Upper lobe of right lung (tissue), 1 donor: Measurements from ENCODE around the gene EMP3. TPM values are rescaled to one million over a fixed set of nuclear protein-coding genes. Genes with fewer than 3 reads are reported as not detected.
A peak's percentile ranks its signal among the peaks of the same experiment; 100 is the strongest.
"Not testable (repeated sequence)": the region's sequence is repeated elsewhere in the genome, so short reads cannot be mapped to it uniquely, and the experiment has no call there.

Experiments
- ATAC-seq: fragments of 200-7000 bp; cut with Tn5 transposase; one replicate; pipeline ENCODE4 v1.9.1; 2020; ENCODE audit warnings: mild to moderate bottlenecking, moderate library complexity
- DNase-seq: peaks from one replicate; pipeline ENCODE4 v3.0.0-alpha.2; 2020
- H3K27ac ChIP-seq: fragments of 200-600 bp; one replicate; pipeline ENCODE4 v1.8.0; 2022
- H3K27me3 ChIP-seq: fragments of 200-600 bp; one replicate; pipeline ENCODE4 v1.8.0; 2022; ENCODE audit warnings: mild to moderate bottlenecking
- H3K36me3 ChIP-seq: fragments of 200-600 bp; one replicate; pipeline ENCODE4 v1.8.0; 2022
- H3K4me1 ChIP-seq: fragments of 200-600 bp; one replicate; pipeline ENCODE4 v1.8.0; 2022
- H3K4me3 ChIP-seq: fragments of 200-600 bp; one replicate; pipeline ENCODE4 v1.8.0; 2022; ENCODE audit warnings: mild to moderate bottlenecking
- H3K9me3 ChIP-seq: fragments of 200-600 bp; one replicate; pipeline ENCODE4 v1.8.0; 2022
- intact Hi-C: fragments of 100-400 bp; cut with DNase I; formaldehyde crosslinking; loops from one replicate; pipeline ENCODE4 v1.11.0; 2022
- total RNA-seq: library from RNA; stranded (reverse); fragmentation: NEBNext Ultra II Directional; extraction: Animal tissue kit (Norgen Biotek cat#: 25700); gene quantifications from one replicate; pipeline ENCODE4 v1.2.1, GENCODE V29; 2021
- TF ChIP-seq, protein P1 (sequence below): fragments of 200-600 bp; IDR thresholded peaks from one replicate; pipeline ENCODE4 v1.8.0; 2022; ENCODE audit warnings: antibody characterized with exemption
- donor health status: DM: no; HTN: yes; CAD: no; lungs with severe emphysema.

Gene EMP3
- total RNA-seq, 1 donor from 2014 or later = 87.8 TPM

DNA sequence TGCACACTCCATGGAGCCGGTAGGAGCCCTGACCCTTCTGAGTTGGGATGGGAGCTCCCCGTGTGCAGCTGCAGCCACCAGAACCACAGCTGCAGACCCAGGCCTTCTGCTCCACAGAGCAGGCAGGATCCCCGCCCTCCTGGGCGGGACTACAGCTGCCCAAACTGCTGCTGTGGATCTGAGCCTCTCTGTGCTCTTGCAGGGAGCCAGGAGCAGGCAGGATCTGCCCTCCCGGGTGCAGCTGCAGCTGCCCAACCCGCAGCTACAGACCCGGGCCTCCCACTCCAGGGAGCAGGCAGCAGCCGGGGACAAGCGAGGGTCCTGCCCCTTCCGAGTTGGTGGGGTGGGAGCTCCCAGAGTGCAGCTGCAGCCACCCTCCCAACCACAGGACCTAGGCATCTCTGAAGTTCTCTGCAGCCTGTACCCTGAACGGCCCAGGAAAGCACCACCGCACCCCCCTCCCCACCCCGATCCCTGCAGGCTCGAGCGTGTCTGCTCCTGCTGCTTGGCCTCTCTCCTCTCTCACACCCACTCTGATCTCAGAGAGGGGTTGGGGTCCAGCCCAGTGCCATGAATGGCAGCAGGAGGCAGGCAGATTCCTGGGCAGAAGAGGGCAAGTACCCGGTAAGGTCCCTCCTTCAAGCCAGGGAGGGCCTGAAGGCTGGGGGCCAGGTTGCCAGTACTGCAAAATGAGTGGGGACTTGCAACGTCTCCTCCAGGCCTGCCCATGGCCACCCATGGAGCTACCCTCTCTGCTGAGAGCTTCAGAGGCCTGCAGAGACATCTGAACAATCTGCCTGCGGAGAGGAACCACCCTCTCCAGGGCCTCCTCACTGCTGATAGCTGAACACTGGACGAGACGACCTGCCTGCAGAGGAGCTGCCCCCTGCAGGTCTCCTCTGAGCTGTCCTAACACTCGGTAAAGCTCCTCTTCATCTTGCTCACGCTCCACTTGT lies 16.4 kb upstream of the EMP3 start:
- no peaks in the 10 kb centered on the region for H3K9me3 ChIP-seq
- no peak overlapping the region for H3K27ac ChIP-seq
- H3K36me3 ChIP-seq = no peaks in the 10 kb centered on the region
- DNase-seq (no peak), ATAC-seq (peak; percentile 27)
- H3K4me1 ChIP-seq = no peaks in the 10 kb centered on the region
- TF ChIP-seq, protein P1, sequence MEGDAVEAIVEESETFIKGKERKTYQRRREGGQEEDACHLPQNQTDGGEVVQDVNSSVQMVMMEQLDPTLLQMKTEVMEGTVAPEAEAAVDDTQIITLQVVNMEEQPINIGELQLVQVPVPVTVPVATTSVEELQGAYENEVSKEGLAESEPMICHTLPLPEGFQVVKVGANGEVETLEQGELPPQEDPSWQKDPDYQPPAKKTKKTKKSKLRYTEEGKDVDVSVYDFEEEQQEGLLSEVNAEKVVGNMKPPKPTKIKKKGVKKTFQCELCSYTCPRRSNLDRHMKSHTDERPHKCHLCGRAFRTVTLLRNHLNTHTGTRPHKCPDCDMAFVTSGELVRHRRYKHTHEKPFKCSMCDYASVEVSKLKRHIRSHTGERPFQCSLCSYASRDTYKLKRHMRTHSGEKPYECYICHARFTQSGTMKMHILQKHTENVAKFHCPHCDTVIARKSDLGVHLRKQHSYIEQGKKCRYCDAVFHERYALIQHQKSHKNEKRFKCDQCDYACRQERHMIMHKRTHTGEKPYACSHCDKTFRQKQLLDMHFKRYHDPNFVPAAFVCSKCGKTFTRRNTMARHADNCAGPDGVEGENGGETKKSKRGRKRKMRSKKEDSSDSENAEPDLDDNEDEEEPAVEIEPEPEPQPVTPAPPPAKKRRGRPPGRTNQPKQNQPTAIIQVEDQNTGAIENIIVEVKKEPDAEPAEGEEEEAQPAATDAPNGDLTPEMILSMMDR = no peak
- H3K4me3 ChIP-seq = no peak overlapping the region
- intact Hi-C loops = no loop called here
- no peaks in the 10 kb centered on the region for H3K27me3 ChIP-seq

DNA sequence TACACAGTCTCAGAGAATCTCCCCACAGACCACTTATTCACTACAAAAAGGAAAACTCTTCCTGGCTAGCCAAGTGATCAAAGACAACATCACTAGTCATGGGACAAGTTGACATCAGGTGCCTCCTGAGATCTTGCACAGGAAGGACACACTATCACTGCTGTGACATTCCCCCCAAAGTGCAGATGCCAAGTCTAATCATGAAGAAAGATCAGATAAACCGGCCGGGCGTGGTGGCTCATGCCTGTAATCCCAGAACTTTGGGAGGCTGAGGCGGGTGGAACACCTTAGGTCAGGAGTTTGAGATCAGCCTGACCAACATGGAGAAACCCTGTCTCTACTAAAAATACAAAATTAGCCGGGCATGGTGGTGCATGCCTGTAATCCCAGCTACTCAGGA lies 15.6 kb upstream of the EMP3 start:
- H3K4me3 ChIP-seq, H3K36me3 ChIP-seq, H3K27me3 ChIP-seq, intact Hi-C loops, H3K27ac ChIP-seq, ATAC-seq, H3K9me3 ChIP-seq, H3K4me1 ChIP-seq, DNase-seq: not testable (repeated sequence)

DNA sequence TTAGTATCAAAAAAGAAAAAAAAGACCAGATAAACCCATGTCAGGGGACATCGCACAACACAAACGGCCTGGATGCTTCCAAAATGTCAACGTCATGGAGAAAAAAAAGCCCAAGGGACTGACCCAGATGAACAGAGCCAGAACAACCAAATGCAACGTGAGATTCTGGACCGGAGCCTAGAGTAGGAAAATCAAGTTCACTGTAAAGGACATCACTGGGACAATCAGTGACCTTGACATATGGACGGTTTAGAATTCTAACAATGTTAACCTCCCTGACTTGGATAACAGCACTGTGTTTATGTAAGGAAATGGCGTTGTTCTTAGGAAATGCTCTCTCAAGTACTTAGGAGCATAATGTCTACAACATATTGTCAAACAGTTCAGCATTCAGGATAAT lies 15.1 kb upstream of the EMP3 start:
- Histone ChIP-seq H3K27ac (no peak overlapping the region), H3K36me3 (no peaks in the 10 kb centered on the region), H3K27me3 (no peaks in the 10 kb centered on the region), H3K4me1 (no peaks in the 10 kb centered on the region), H3K4me3 (no peak overlapping the region), H3K9me3 (no peaks in the 10 kb centered on the region)
- TF ChIP-seq, protein P1 = no peak
- DNase-seq (no peak), ATAC-seq (no peak)
- intact Hi-C loops = no loop called here

DNA sequence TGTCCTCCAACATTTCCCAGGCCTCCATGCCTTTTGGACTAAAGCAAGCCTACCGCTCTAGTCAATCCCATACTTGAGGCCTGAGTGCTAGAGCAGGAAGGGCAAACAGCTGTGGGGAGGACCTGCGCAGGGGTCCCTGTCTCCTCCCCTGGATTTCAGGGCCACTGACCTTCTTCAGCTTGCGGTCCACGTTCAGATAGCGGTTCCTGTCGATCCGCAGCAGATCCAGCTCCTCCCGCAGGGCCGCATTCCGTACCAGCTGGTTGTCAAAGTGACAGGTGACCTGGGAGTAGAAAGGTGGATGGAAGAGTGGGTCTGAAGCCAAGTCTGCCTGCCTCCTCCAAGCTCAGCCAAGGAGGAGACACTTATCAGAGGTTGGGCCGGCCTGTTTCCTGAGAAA lies 14.0 kb upstream of the EMP3 start:
- TF ChIP-seq, protein P1 = no peak
- Histone ChIP-seq H3K9me3 (no peaks in the 10 kb centered on the region), H3K27me3 (no peaks in the 10 kb centered on the region), H3K4me1 (no peaks in the 10 kb centered on the region), H3K27ac (no peak overlapping the region), H3K36me3 (no peaks in the 10 kb centered on the region), H3K4me3 (no peak overlapping the region)
- no peak for ATAC-seq
- DNase-seq = no peak
- intact Hi-C loops = no loop called here

DNA sequence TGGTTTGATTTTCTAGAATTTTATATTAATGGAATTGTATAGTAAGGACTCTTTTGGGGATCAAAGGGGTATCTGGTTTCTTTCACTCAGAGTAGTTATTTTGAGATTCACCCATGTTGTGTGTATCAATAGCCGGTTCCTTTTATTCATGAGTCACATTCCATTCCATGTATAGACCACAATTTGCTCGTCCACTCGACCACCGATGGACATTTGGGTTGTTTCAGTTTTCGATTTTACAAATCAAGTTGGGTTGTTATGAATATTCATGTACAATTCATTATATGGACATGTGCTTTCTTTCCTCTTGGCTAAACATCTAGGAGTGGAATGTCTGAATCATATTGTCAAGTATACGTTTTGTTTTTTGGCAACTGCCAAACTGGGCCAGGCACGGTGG lies 9.6 kb upstream of the EMP3 start:
- Histone ChIP-seq H3K4me3 (no peak overlapping the region), H3K9me3 (no peaks in the 10 kb centered on the region), H3K4me1 (peaks cover 8% of the 10 kb centered on the region), H3K27me3 (no peaks in the 10 kb centered on the region), H3K36me3 (no peaks in the 10 kb centered on the region), H3K27ac (no peak overlapping the region)
- ATAC-seq = no peak
- intact Hi-C loops = no loop called here
- no peak for DNase-seq
- TF ChIP-seq, protein P1 = no peak

DNA sequence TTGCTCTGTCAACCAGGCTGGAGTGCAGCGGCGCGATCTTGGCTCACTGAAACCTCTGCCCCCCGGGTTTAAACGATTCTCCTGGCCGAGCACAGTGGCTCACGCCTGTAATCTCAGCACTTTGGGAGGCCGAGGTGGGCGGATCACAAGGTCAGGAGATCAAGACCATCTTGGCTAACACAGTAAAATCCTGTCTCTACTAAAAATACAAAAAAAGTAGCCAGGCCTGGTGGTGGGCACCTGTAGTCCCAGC lies 7.7 kb upstream of the EMP3 start:
- H3K9me3 ChIP-seq, intact Hi-C loops: not testable (repeated sequence)

More for the DNA sequence above, 7.7 kb upstream of the EMP3 start:
- H3K27ac ChIP-seq, DNase-seq, H3K36me3 ChIP-seq, ATAC-seq, H3K27me3 ChIP-seq, H3K4me3 ChIP-seq: not testable (repeated sequence)
- peaks cover 18% of the 10 kb centered on the region for H3K4me1 ChIP-seq
